ENCODE data around the gene RMI1.

- TF ChIP-seq CTCF (IDR thresholded peaks at IDR 0.05) (no peak), POLR2A (IDR thresholded peaks at IDR 0.05) (no peak)
Observed at GRCh38 chr9:84002344-84002743, 21.7 kb downstream of the RMI1 start.

Measured in stomach (tissue), 4 donors.